ENCODE results near the gene LHX8. TPM values are rescaled to one million over a fixed set of nuclear protein-coding genes. Genes with fewer than 3 reads are reported as not detected.

Gene LHX8
- total and polyA plus RNA-seq, 9 of the 15 experiments (the other 6 are each of a cell fraction or from before 2014, with no cell fraction given) = not detected

- Histone ChIP-seq H3K4me2 (ENCODE audit: insufficient read depth, low read length) (no peak overlapping the region), H3K9me1 (ENCODE audit: control insufficient read depth, insufficient read depth, low read length) (no peaks in the 10 kb centered on the region), H2AFZ (ENCODE audit: low read depth, low read length) (no peak overlapping the region), H3K79me2 (ENCODE audit: control insufficient read depth, insufficient read depth, low read length) (no peaks in the 10 kb centered on the region), H3K9me3 (replicated peaks; ENCODE audit: control insufficient read depth, insufficient read depth, low read depth, low read length) (no peaks in the 10 kb centered on the region), H3K9ac (ENCODE audit: insufficient read depth in 1 of 2, low read depth in 2 of 2, low read length in 2 of 2) (no peak overlapping the region), H3K27me3 (ENCODE audit: control insufficient read depth in 2 of 2, insufficient read depth in 2 of 2, low read length in 2 of 2) (peaks cover 78 to 80% of the 10 kb centered on the region in 2 experiments), H3K27ac (ENCODE audit: extremely low read depth, low read depth, low read length) (no peak overlapping the region), H4K20me1 (replicated peaks; ENCODE audit: control insufficient read depth, insufficient read depth, low read length) (no peaks in the 10 kb centered on the region), H3K4me3 (no peak overlapping the region), H3K36me3 (ENCODE audit: control insufficient read depth, insufficient read depth, low read length) (no peaks in the 10 kb centered on the region), H3K4me1 (replicated peaks in 1 of 2; ENCODE audit: control insufficient read depth in 2 of 2, insufficient read depth in 2 of 2, low read length in 2 of 2) (peaks cover 0 to 3% of the 10 kb centered on the region in 2 experiments; a peak in 1 of 5 replicates)
- ATAC-seq = no peak; the same call in 2 of the 3 replicates
- in situ Hi-C loops (cut with MboI) (no loop called here), intact Hi-C loops (cut with micrococcal nuclease) (loop anchor here (5.0 kb wide), 2 partner anchors 71 to 359 kb away; no protein-coding TSS in a partner anchor)
- BruUV-seq (replicated peaks) = no TSS peak
- ChIA-PET POLR2A (no interaction called here), CTCF (ENCODE audit: low intra/inter-chr PET ratio) (no interaction called here)
- no peak for FAIRE-seq
- DNase-seq (ENCODE audit: extremely low read depth in 1 of 4, low spot score in 3 of 4) = no peak
- WGBS (ENCODE audit: insufficient coverage, low coverage, missing lambda C conversion rate) = under 1% methylated on average over 32 of the region's 36 CpGs
- no peak for TF ChIP-seq NCOA6 (IDR thresholded peaks at IDR 0.05)
- no peak for TF ChIP-seq FOSL1 (tag; conservative IDR thresholded peaks at IDR 0.05)
- TF ChIP-seq ZBTB8A (IDR thresholded peaks at IDR 0.05; ENCODE audit: partially characterized antibody) = no peak
- no peak for TF ChIP-seq RBM15 (IDR thresholded peaks at IDR 0.05; ENCODE audit: insufficient read depth, low read length)
- TF ChIP-seq ZFP91 (CRISPR knock-in tag; IDR thresholded peaks at IDR 0.05) = no peak
- TF ChIP-seq, protein P1, sequence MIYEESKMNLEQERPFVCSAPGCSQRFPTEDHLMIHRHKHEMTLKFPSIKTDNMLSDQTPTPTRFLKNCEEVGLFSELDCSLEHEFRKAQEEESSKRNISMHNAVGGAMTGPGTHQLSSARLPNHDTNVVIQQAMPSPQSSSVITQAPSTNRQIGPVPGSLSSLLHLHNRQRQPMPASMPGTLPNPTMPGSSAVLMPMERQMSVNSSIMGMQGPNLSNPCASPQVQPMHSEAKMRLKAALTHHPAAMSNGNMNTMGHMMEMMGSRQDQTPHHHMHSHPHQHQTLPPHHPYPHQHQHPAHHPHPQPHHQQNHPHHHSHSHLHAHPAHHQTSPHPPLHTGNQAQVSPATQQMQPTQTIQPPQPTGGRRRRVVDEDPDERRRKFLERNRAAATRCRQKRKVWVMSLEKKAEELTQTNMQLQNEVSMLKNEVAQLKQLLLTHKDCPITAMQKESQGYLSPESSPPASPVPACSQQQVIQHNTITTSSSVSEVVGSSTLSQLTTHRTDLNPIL (CRISPR knock-in tag; IDR thresholded peaks at IDR 0.05) = no peak
- TF ChIP-seq ZNF184 (CRISPR knock-in tag; IDR thresholded peaks at IDR 0.05) = no peak
- TF ChIP-seq GTF2A2 (tag; IDR thresholded peaks at IDR 0.05) = no peak
- no peak for TF ChIP-seq CAMTA2 (CRISPR knock-in tag; conservative IDR thresholded peaks at IDR 0.05)
- TF ChIP-seq ZBED1 (IDR thresholded peaks at IDR 0.05) = no peak
- TF ChIP-seq MCM5 (IDR thresholded peaks at IDR 0.05; ENCODE audit: low read depth) = no peak
- no peak for TF ChIP-seq ZNF561 (CRISPR knock-in tag; conservative IDR thresholded peaks at IDR 0.05)
- no peak for TF ChIP-seq SMARCA5 (IDR thresholded peaks at IDR 0.05)
- TF ChIP-seq RAD21 (CRISPR knock-in tag; conservative IDR thresholded peaks at IDR 0.05 in 1 of 2, IDR thresholded peaks at IDR 0.05 in 1 of 2) = no peak
Measured at GRCh38 chr1:75130865-75131564, 3.2 kb upstream of the LHX8 start.
